Uterus (tissue), 2 donors: ENCODE results near the gene TRAPPC8.

Source experiments
- POLR2A ChIP-seq, 2 donors: fragments of 450-650 bp; IDR thresholded peaks; one replicate each; pipeline ENCODE4 v1.6.1; 2016; ENCODE audit warnings: antibody characterized with exemption in 2 of 2, mild to moderate bottlenecking in 1 of 2, moderate library complexity in 1 of 2
- TF ChIP-seq, protein P1 (sequence below), 4 experiments: fragments of 200-600 bp in 2 of 4; fragments of 450-650 bp in 2 of 4; sonication (generic) in 2 of 4; IDR thresholded peaks; one replicate each; pipeline ENCODE4 v1.5.1; 2016 to 2019; ENCODE audit warnings: antibody characterized with exemption in 4 of 4, mild to moderate bottlenecking in 2 of 4, moderate library complexity in 1 of 4

GRCh38 chr18:31791817-31792579 lies 150.9 kb downstream of the TRAPPC8 start:
- TF ChIP-seq, protein P1, sequence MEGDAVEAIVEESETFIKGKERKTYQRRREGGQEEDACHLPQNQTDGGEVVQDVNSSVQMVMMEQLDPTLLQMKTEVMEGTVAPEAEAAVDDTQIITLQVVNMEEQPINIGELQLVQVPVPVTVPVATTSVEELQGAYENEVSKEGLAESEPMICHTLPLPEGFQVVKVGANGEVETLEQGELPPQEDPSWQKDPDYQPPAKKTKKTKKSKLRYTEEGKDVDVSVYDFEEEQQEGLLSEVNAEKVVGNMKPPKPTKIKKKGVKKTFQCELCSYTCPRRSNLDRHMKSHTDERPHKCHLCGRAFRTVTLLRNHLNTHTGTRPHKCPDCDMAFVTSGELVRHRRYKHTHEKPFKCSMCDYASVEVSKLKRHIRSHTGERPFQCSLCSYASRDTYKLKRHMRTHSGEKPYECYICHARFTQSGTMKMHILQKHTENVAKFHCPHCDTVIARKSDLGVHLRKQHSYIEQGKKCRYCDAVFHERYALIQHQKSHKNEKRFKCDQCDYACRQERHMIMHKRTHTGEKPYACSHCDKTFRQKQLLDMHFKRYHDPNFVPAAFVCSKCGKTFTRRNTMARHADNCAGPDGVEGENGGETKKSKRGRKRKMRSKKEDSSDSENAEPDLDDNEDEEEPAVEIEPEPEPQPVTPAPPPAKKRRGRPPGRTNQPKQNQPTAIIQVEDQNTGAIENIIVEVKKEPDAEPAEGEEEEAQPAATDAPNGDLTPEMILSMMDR (IDR thresholded peaks at IDR 0.05) = no peak
- no peak for TF ChIP-seq POLR2A (IDR thresholded peaks at IDR 0.05)
